GM18858 (cell line): ENCODE data around the gene GNPTAB.
A peak's percentile ranks its signal among the peaks of the same experiment; 100 is the strongest.

Experiments used
- ATAC-seq: cut with Tn5 transposase; IDR thresholded peaks from one replicate; pipeline ENCODE4 v1.9.1; 2021; ENCODE audit not compliant: unreplicated experiment

GNPTAB gene

GRCh38 chr12:101809208-101809607 lies 21.6 kb downstream of the GNPTAB start:
- ATAC-seq: no peak

GRCh38 chr12:101806265-101806664 lies 24.5 kb downstream of the GNPTAB start:
- no peak for ATAC-seq

GRCh38 chr12:101804409-101804808 lies 26.4 kb downstream of the GNPTAB start:
- no peak for ATAC-seq

GRCh38 chr12:101803978-101804377 lies 26.8 kb downstream of the GNPTAB start:
- ATAC-seq: no peak

GRCh38 chr12:101802486-101802885 lies 28.3 kb downstream of the GNPTAB start:
- no peak for ATAC-seq

- ATAC-seq: peak; percentile 49
These were observed 31.0 kb downstream of the GNPTAB start for GRCh38 chr12:101799774-101800173.

- ATAC-seq: no peak
These were observed 35.0 kb downstream of the GNPTAB start for GRCh38 chr12:101795786-101796185.

GRCh38 chr12:101795013-101795412 lies 35.7 kb downstream of the GNPTAB start:
- ATAC-seq: no peak

- no peak for ATAC-seq
These were observed 36.2 kb downstream of the GNPTAB start for GRCh38 chr12:101794574-101794973.

- peak; percentile 72 for ATAC-seq
These were observed 37.4 kb downstream of the GNPTAB start for GRCh38 chr12:101793401-101793800.

- no peak for ATAC-seq
These were observed 38.5 kb downstream of the GNPTAB start for GRCh38 chr12:101792046-101792931.

GRCh38 chr12:101789171-101789570 lies 41.6 kb downstream of the GNPTAB start:
- no peak for ATAC-seq

GRCh38 chr12:101785671-101786070 lies 45.1 kb downstream of the GNPTAB start:
- no peak for ATAC-seq

- ATAC-seq: no peak
These were observed 46.4 kb downstream of the GNPTAB start for GRCh38 chr12:101784376-101784775.

- ATAC-seq: no peak
These were observed 46.9 kb downstream of the GNPTAB start for GRCh38 chr12:101783838-101784237.

- ATAC-seq: no peak
These were observed 47.6 kb downstream of the GNPTAB start for GRCh38 chr12:101783150-101783549.

GRCh38 chr12:101782273-101782731 lies 48.5 kb downstream of the GNPTAB start:
- ATAC-seq: no peak

- ATAC-seq: no peak
These were observed 48.9 kb downstream of the GNPTAB start for GRCh38 chr12:101781834-101782233.

GRCh38 chr12:101780599-101780998 lies 50.2 kb downstream of the GNPTAB start:
- no peak for ATAC-seq

GRCh38 chr12:101779626-101780025 lies 51.1 kb downstream of the GNPTAB start:
- ATAC-seq: no peak

- ATAC-seq: no peak
These were observed 51.6 kb downstream of the GNPTAB start for GRCh38 chr12:101779200-101779599.

- ATAC-seq: no peak
These were observed 52.8 kb downstream of the GNPTAB start for GRCh38 chr12:101777978-101778377.

- no peak for ATAC-seq
These were observed 53.3 kb downstream of the GNPTAB start for GRCh38 chr12:101777485-101777884.
